H1 (cell line): ENCODE data around the gene OR51I1. TPM values are rescaled to one million over a fixed set of nuclear protein-coding genes. Genes with fewer than 3 reads are reported as not detected.

Experiments
- EP300 ChIP-seq, 2 experiments: IDR thresholded peaks; 1 replicate in 1 of 2; 2 replicates in 1 of 2; pipeline ENCODE4 v1.6.1; 2011 to 2012; ENCODE audit warnings: low read depth in 2 of 2, low read length in 2 of 2, mild to moderate bottlenecking in 2 of 2, borderline replicate concordance in 1 of 2, inconsistent platforms in 1 of 2, moderate library complexity in 1 of 2
- RNF2 ChIP-seq: fragments of 200-900, 300-1000 bp; sonication (generic); IDR thresholded peaks from 2 replicates; pipeline ENCODE4 v1.7.1; 2016; ENCODE audit warnings: borderline replicate concordance, low read depth, mild to moderate bottlenecking, antibody characterized with exemption, low read length; ENCODE audit not compliant: poor library complexity, severe bottlenecking; ENCODE audit errors: missing control alignments
- SIX5 ChIP-seq: IDR thresholded peaks from 2 replicates; pipeline ENCODE4 v1.6.1; 2011; ENCODE audit warnings: mild to moderate bottlenecking, low read depth, low read length
- polyA plus RNA-seq, 7 experiments: library from polyadenylated mRNA; depleted of rRNA in 3 of 7; stranded (reverse) in 5 of 7; unstranded in 2 of 7; fragments of >200 nt in 5 of 7; fragments of 200-250 nt in 2 of 7; gene quantifications; 1 replicate in 5 of 7; 2 replicates in 1 of 7; 4 replicates in 1 of 7; pipeline versions ENCODE4 v1.2.1 to v1.2.3, GENCODE V29; 2011 to 2013; ENCODE audit warnings: missing spikeins in 2 of 7, mixed read lengths in 2 of 7
- total RNA-seq: library from RNA; stranded (reverse); fragmentation: NEBNext Ultra II Directional; extraction: Animal tissue kit (Norgen Biotek cat#: 25700); gene quantifications from 2 replicates; pipeline ENCODE4 v1.2.1, GENCODE V29; 2021

Gene OR51I1
- total and polyA plus RNA-seq, 2 of the 8 experiments (the other 6 are each of a cell fraction or from before 2014, with no cell fraction given): not detected

DNA sequence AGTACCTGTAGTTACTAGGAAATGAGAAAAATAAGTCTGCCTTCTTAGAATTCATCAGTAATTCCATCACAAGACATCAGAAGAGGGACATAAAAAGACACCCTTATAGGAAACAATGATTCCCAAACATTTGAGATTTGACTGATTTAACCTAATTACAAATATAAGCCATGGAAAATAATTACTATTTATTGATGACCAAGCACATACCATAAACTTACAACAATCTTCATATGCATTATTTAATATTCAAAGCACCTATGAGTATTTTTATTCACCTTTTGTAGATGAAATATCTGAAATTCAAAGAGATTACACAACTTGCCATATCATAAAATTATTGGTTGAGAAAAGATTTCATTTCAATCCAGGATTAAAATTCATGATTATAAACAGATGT lies 32.6 kb upstream of the OR51I1 start (continued):
- TF ChIP-seq SIX5: no peak
- no peak for TF ChIP-seq EP300 (IDR thresholded peaks at IDR 0.05; ENCODE audit: borderline replicate concordance in 1 of 2, low read depth in 2 of 2, low read length in 2 of 2)
- no peak for TF ChIP-seq RNF2
